Measurements from ENCODE around the gene GP9. TPM values are rescaled to one million over a fixed set of nuclear protein-coding genes. Genes with fewer than 3 reads are reported as not detected.

GP9 gene
- polyA plus RNA-seq, 2 of the 4 experiments (the other 2 are of a cell fraction) = not detected

- Histone ChIP-seq H3K4me2 (no peak overlapping the region), H3K27ac (no peak overlapping the region), H3K4me3 (no peak overlapping the region), H3K4me1 (no peaks in the 10 kb centered on the region), H3K9me3 (no peaks in the 10 kb centered on the region)
- ATAC-seq (no peak), FAIRE-seq (no peak), DNase-seq (ENCODE audit: low read depth in 1 of 2, low spot score in 1 of 2) (no peak)
- ChIA-PET POLR2A (no interaction called here), CTCF (interaction anchor here (0.7 to 3.5 kb wide), 3 partner anchors 10 to 731 kb away, joined by 4 to 17 read pairs (median 8); no protein-coding TSS in a partner anchor)
- 83% methylated on average over 9 of the region's 10 CpGs for WGBS (ENCODE audit: missing lambda C conversion rate)
- no peak for TF ChIP-seq ATOH8 (CRISPR knock-in tag; IDR thresholded peaks at IDR 0.05; ENCODE audit: low read depth)
- no peak for TF ChIP-seq BHLHE40 (IDR thresholded peaks at IDR 0.05; ENCODE audit: low read depth, low read length)
- TF ChIP-seq RARB (CRISPR knock-in tag; IDR thresholded peaks at IDR 0.05) = no peak
- TF ChIP-seq GATA3 (IDR thresholded peaks at IDR 0.05; ENCODE audit: borderline replicate concordance) = no peak
- no peak for TF ChIP-seq ELK1 (IDR thresholded peaks at IDR 0.05; ENCODE audit: low read depth, low read length)
- no peak for TF ChIP-seq CBX8 (IDR thresholded peaks at IDR 0.05)
- no peak for TF ChIP-seq TFCP2L1 (CRISPR knock-in tag; IDR thresholded peaks at IDR 0.05)
- TF ChIP-seq POLR2AphosphoS2 (conservative IDR thresholded peaks at IDR 0.05; ENCODE audit: low read length) = no peak
These were observed 2.6 kb downstream of the GP9 start for GRCh38 chr3:129063091-129063640.

- Histone ChIP-seq H3K27ac (no peak overlapping the region), H3K4me3 (no peak overlapping the region), H3K4me1 (no peaks in the 10 kb centered on the region), H3K9me3 (no peaks in the 10 kb centered on the region), H3K4me2 (no peak overlapping the region)
- DNase-seq (ENCODE audit: low read depth in 1 of 2, low spot score in 1 of 2) (no peak), FAIRE-seq (no peak), ATAC-seq (no peak)
- POLR2A ChIA-PET = no interaction called here
- CTCF ChIA-PET = interaction anchor here (0.6 to 3.5 kb wide), 4 partner anchors 11 to 730 kb away, joined by 4 to 17 read pairs (median 6); no protein-coding TSS in a partner anchor
- WGBS (ENCODE audit: missing lambda C conversion rate) = 79% methylated on average over 14 of the region's 15 CpGs
- no peak for TF ChIP-seq ZSCAN20 (CRISPR knock-in tag; IDR thresholded peaks at IDR 0.05)
- no peak for TF ChIP-seq MAZ (IDR thresholded peaks at IDR 0.05; ENCODE audit: borderline replicate concordance, low read depth, low read length)
- no peak for TF ChIP-seq MYC (IDR thresholded peaks at IDR 0.05; ENCODE audit: borderline replicate concordance, low read length)
These were observed 3.4 kb downstream of the GP9 start for GRCh38 chr3:129063841-129064482.

- DNase-seq (ENCODE audit: low read depth in 1 of 2, low spot score in 1 of 2) (no peak), ATAC-seq (no peak), FAIRE-seq (no peak)
- TF ChIP-seq NFE2L2 (conservative IDR thresholded peaks at IDR 0.05; ENCODE audit: low read length) (no peak), RCOR1 (IDR thresholded peaks at IDR 0.05; ENCODE audit: low read depth, low read length) (no peak), BCL3 (IDR thresholded peaks at IDR 0.05) (no peak), MAX (IDR thresholded peaks at IDR 0.05) (no peak), CEBPB (IDR thresholded peaks at IDR 0.05) (no peak), HOXA7 (CRISPR knock-in tag; IDR thresholded peaks at IDR 0.05) (no peak), RFX5 (IDR thresholded peaks at IDR 0.05) (no peak), CHD4 (IDR thresholded peaks at IDR 0.05; ENCODE audit: borderline replicate concordance) (no peak)
- no peaks in the 10 kb centered on the region for H3K9me3 ChIP-seq
- 69% methylated on average over 14 of the region's 14 CpGs for WGBS (ENCODE audit: missing lambda C conversion rate)
- H3K4me1 ChIP-seq = no peaks in the 10 kb centered on the region
- H3K4me2 ChIP-seq = no peak overlapping the region
- ChIA-PET CTCF (interaction anchor here (2.6 to 3.1 kb wide), 2 partner anchors 12 to 95 kb away, joined by 10 to 19 read pairs; no protein-coding TSS in a partner anchor), POLR2A (no interaction called here)
- H3K27ac ChIP-seq = no peak overlapping the region
- no peak overlapping the region for H3K4me3 ChIP-seq
These were observed 4.6 kb downstream of the GP9 start for GRCh38 chr3:129065016-129065719.
